22Rv1 (cell line): ENCODE measurements around the gene F2.

Experiments used
- H3K27ac ChIP-seq: fragments of 450-650 bp; 2 replicates; pipeline ENCODE4 v1.5.1; 2017
- CTCF ChIP-seq: fragments of 450-650 bp; IDR thresholded peaks from 2 replicates; pipeline ENCODE4 v1.5.1; 2017; ENCODE audit warnings: mild to moderate bottlenecking
- ZFX ChIP-seq: fragments of 450-650 bp; IDR thresholded peaks from 2 replicates; pipeline ENCODE4 v1.6.1; 2017; ENCODE audit warnings: antibody characterized with exemption, borderline replicate concordance

Gene F2

GRCh38 chr11:46675288-46675851 is 43.6 kb upstream of the F2 start:
- H3K27ac ChIP-seq, result peak overlapping the region; percentile 83
- TF ChIP-seq CTCF, result no peak
- no peak for TF ChIP-seq ZFX

DNA sequence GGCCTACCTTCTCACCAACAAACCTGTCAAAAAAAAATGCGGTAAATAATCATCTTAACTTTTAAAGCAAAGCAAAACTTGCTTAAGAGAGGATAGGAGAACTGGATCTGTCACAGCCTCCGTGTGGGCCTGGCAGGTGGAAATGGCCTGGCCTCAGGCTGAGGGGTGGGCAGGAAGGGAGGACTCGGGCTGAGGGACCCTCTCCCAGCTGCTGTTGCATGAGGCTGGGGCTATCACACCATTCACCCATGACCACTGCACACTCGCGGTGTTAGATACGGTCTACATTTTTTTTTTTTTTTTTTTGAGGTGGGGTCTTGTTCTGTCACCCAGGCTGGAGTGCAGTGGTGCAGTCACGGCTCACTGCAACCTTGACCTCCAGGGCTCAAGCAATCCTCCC is 43.1 kb upstream of the F2 start:
- no peak for TF ChIP-seq CTCF
- TF ChIP-seq ZFX, result no peak
- H3K27ac ChIP-seq, result peak overlapping the region; percentile 83

DNA sequence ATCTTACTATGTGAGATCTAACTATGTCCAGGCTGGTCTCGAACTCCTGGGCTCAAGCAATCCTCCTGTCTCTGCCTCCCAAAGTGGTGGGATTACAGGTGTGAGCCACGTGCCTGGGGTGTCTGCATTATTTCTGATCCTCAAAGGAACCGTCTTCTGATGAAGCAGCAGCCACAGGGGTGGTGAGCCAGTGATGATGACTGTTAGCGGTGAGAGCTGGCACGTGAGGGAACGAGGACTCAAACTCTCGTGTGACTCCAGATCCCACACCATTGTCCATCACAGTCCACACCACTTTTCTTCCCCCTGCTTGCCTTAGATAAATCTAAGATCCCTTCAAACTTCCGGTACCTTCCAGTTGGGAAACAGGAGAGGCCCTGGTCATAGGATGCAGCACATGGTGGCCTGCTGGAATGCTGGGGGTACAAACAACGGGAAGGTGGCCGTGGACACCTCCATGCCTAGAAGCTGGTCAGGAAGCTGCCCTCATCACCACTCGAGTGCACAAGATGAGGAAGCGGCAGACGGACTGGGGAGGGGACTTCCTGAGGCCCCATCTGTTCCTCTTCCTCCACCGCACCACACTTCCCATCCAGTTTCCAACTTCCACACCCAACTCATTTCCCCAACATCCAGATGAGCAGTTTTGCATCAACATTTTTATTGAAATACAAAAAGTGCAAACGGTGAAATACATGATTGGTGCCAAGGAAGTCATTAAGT is 42.4 kb upstream of the F2 start:
- TF ChIP-seq CTCF, result no peak
- TF ChIP-seq ZFX, result no peak

GRCh38 chr11:46677169-46677568 is 41.8 kb upstream of the F2 start:
- TF ChIP-seq CTCF (no peak), ZFX (no peak)
- peak overlapping the region; percentile 83; the same call in 1 of the 2 replicates for H3K27ac ChIP-seq

More for the DNA sequence above, 42.4 kb upstream of the F2 start:
- peak overlapping the region; percentile 83 for H3K27ac ChIP-seq

- TF ChIP-seq ZFX (no peak), CTCF (no peak)
- H3K27ac ChIP-seq, result no peak overlapping the region
These were observed 40.8 kb upstream of the F2 start for GRCh38 chr11:46677991-46678740.

DNA sequence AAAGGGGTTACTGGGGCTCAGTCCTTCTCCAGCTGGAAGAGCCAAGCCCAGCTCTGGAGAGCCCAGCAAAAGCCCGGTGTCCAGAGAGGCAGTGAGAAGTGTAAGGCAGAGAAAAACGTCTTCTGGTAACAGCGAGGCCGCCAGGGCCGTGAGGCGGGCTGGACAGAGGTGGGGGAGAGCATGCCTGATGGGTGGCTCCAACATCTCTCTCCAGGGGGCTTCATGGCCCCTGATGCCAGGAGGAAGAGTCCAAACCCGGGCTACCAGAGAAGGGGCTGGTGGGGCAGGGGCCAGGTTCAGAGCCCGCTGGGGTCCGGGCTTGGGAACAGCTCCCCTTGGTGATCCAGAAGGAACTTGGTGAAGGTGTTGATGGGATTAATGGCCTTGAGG is 40.3 kb upstream of the F2 start:
- TF ChIP-seq CTCF, result no peak
- TF ChIP-seq ZFX, result no peak
- no peak overlapping the region for H3K27ac ChIP-seq
